ENCODE measurements around the gene EDEM3. TPM values are rescaled to one million over a fixed set of nuclear protein-coding genes. Genes with fewer than 3 reads are reported as not detected.

The EDEM3 gene
- total RNA-seq, 1 donor from 2014 or later, result 36.8 TPM

GRCh38 chr1:184801503-184801902 lies 46.8 kb upstream of the EDEM3 start:
- Mint-ChIP-seq H3K27me3 (ENCODE audit: unreplicated experiment) (no peaks in the 10 kb centered on the region), H3K9me3 (ENCODE audit: unreplicated experiment) (no peaks in the 10 kb centered on the region), H3K36me3 (ENCODE audit: unreplicated experiment) (no peaks in the 10 kb centered on the region), H3K4me3 (ENCODE audit: unreplicated experiment) (no peak overlapping the region), H3K27ac (ENCODE audit: unreplicated experiment) (no peak overlapping the region), H3K4me1 (ENCODE audit: unreplicated experiment) (peaks cover 10% of the 10 kb centered on the region)
- TF ChIP-seq, protein P1, sequence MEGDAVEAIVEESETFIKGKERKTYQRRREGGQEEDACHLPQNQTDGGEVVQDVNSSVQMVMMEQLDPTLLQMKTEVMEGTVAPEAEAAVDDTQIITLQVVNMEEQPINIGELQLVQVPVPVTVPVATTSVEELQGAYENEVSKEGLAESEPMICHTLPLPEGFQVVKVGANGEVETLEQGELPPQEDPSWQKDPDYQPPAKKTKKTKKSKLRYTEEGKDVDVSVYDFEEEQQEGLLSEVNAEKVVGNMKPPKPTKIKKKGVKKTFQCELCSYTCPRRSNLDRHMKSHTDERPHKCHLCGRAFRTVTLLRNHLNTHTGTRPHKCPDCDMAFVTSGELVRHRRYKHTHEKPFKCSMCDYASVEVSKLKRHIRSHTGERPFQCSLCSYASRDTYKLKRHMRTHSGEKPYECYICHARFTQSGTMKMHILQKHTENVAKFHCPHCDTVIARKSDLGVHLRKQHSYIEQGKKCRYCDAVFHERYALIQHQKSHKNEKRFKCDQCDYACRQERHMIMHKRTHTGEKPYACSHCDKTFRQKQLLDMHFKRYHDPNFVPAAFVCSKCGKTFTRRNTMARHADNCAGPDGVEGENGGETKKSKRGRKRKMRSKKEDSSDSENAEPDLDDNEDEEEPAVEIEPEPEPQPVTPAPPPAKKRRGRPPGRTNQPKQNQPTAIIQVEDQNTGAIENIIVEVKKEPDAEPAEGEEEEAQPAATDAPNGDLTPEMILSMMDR (IDR thresholded peaks at IDR 0.05), result no peak
- DNase-seq (ENCODE audit: extremely low spot score, unreplicated experiment), result no peak

DNA sequence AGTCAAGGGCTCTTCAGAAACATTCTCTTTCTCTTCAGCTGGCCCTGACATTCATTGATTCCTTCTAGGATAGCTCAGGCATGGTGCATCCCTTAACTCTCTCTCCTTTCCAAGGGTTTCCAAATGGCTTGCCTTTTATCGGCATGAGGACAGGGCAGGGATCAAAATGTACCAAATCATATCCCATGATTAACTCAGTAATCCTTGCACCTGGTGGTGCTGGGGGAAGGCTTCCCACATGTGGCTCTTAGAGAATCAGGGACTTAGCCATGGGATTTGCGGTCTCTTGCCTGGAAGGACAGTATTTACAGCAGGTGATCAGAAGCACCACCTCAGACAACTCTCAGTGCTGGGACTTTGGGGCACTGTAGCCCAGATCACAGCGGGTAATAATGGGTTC lies 46.2 kb upstream of the EDEM3 start:
- no peaks in the 10 kb centered on the region for H3K36me3 Mint-ChIP-seq (ENCODE audit: unreplicated experiment)
- peaks cover 10% of the 10 kb centered on the region for H3K4me1 Mint-ChIP-seq (ENCODE audit: unreplicated experiment)
- TF ChIP-seq, protein P1 (IDR thresholded peaks at IDR 0.05), result no peak
- H3K27me3 Mint-ChIP-seq (ENCODE audit: unreplicated experiment), result no peaks in the 10 kb centered on the region
- no peaks in the 10 kb centered on the region for H3K9me3 Mint-ChIP-seq (ENCODE audit: unreplicated experiment)
- DNase-seq (ENCODE audit: extremely low spot score, unreplicated experiment), result no peak
- no peak overlapping the region for H3K27ac Mint-ChIP-seq (ENCODE audit: unreplicated experiment)
- no peak overlapping the region for H3K4me3 Mint-ChIP-seq (ENCODE audit: unreplicated experiment)

GRCh38 chr1:184793967-184794366 lies 39.3 kb upstream of the EDEM3 start:
- H3K27me3 Mint-ChIP-seq (ENCODE audit: unreplicated experiment), result no peaks in the 10 kb centered on the region
- no peak for DNase-seq (ENCODE audit: extremely low spot score, unreplicated experiment)
- TF ChIP-seq, protein P1 (IDR thresholded peaks at IDR 0.05), result no peak
- peaks cover 3% of the 10 kb centered on the region for H3K36me3 Mint-ChIP-seq (ENCODE audit: unreplicated experiment)
- no peaks in the 10 kb centered on the region for H3K9me3 Mint-ChIP-seq (ENCODE audit: unreplicated experiment)
- no peak overlapping the region for H3K27ac Mint-ChIP-seq (ENCODE audit: unreplicated experiment)
- no peak overlapping the region for H3K4me3 Mint-ChIP-seq (ENCODE audit: unreplicated experiment)
- H3K4me1 Mint-ChIP-seq (ENCODE audit: unreplicated experiment), result peaks cover 17% of the 10 kb centered on the region

- H3K27me3 Mint-ChIP-seq (ENCODE audit: unreplicated experiment), result no peaks in the 10 kb centered on the region
- peaks cover 17% of the 10 kb centered on the region for H3K4me1 Mint-ChIP-seq (ENCODE audit: unreplicated experiment)
- H3K9me3 Mint-ChIP-seq (ENCODE audit: unreplicated experiment), result no peaks in the 10 kb centered on the region
- peaks cover 3% of the 10 kb centered on the region for H3K36me3 Mint-ChIP-seq (ENCODE audit: unreplicated experiment)
- H3K4me3 Mint-ChIP-seq (ENCODE audit: unreplicated experiment), result no peak overlapping the region
- DNase-seq (ENCODE audit: extremely low spot score, unreplicated experiment), result no peak
- TF ChIP-seq, protein P1 (IDR thresholded peaks at IDR 0.05), result no peak
- H3K27ac Mint-ChIP-seq (ENCODE audit: unreplicated experiment), result peak overlapping the region; percentile 51
These were observed 37.9 kb upstream of the EDEM3 start for GRCh38 chr1:184792450-184792969.

GRCh38 chr1:184791550-184791900 lies 36.9 kb upstream of the EDEM3 start:
- Mint-ChIP-seq H3K4me1 (ENCODE audit: unreplicated experiment) (peaks cover 17% of the 10 kb centered on the region), H3K27ac (ENCODE audit: unreplicated experiment) (no peak overlapping the region), H3K4me3 (ENCODE audit: unreplicated experiment) (no peak overlapping the region), H3K36me3 (ENCODE audit: unreplicated experiment) (peaks cover 3% of the 10 kb centered on the region), H3K9me3 (ENCODE audit: unreplicated experiment) (no peaks in the 10 kb centered on the region), H3K27me3 (ENCODE audit: unreplicated experiment) (no peaks in the 10 kb centered on the region)
- no peak for DNase-seq (ENCODE audit: extremely low spot score, unreplicated experiment)
- TF ChIP-seq, protein P1 (IDR thresholded peaks at IDR 0.05), result no peak
